Natural killer cell (primary cell): ENCODE measurements around the gene MYH11. TPM values are rescaled to one million over a fixed set of nuclear protein-coding genes. Genes with fewer than 3 reads are reported as not detected.
"Not testable (repeated sequence)": the region's sequence is repeated elsewhere in the genome, so short reads cannot be mapped to it uniquely, and the experiment has no call there.

ENCODE experiments used
- ATAC-seq, 3 donors: fragments of 150-1000 bp in 2 of 3; fragments of 200-7000 bp in 1 of 3; cut with Tn5 transposase; 1 replicate in 1 of 3; 2 replicates in 2 of 3; pipeline ENCODE4 v1.10.0; 2021; ENCODE audit warnings: mild to moderate bottlenecking in 2 of 3, moderate library complexity in 2 of 3
- DNase-seq, 2 donors: peaks; one replicate each; pipeline versions ENCODE4 v3.0.0 to v3.0.0-alpha.2; 2013 to 2021; ENCODE audit warnings: mixed read lengths in 1 of 2
- H3K27ac ChIP-seq: one replicate; pipeline ENCODE4 v1.5.1; 2013; ENCODE audit warnings: mild to moderate bottlenecking, low read length
- H3K27me3 ChIP-seq: one replicate; pipeline ENCODE4 v1.6.1; 2013; ENCODE audit warnings: low read length; ENCODE audit not compliant: control insufficient read depth, insufficient read depth
- H3K36me3 ChIP-seq: one replicate; pipeline ENCODE4 v1.6.1; 2013; ENCODE audit warnings: low read length; ENCODE audit not compliant: control insufficient read depth, insufficient read depth
- H3K4me1 ChIP-seq: one replicate; pipeline ENCODE4 v1.6.1; 2013; ENCODE audit warnings: low read length; ENCODE audit not compliant: control insufficient read depth, insufficient read depth
- H3K4me3 ChIP-seq: one replicate; pipeline ENCODE4 v1.5.1; 2013; ENCODE audit warnings: low read length
- H3K9me3 ChIP-seq: one replicate; pipeline ENCODE4 v1.6.1; 2013; ENCODE audit warnings: low read length; ENCODE audit not compliant: control insufficient read depth, insufficient read depth
- H3K27ac Mint-ChIP-seq, 2 donors: one replicate each; pipeline ENCODE4 v1.8.0; 2022; ENCODE audit warnings: mild to moderate bottlenecking in 2 of 2, mixed read lengths in 2 of 2, moderate library complexity in 1 of 2
- H3K27me3 Mint-ChIP-seq, 2 donors: one replicate each; pipeline ENCODE4 v1.8.0; 2022; ENCODE audit warnings: low read depth in 2 of 2, mixed read lengths in 2 of 2
- H3K36me3 Mint-ChIP-seq: one replicate; pipeline ENCODE4 v1.8.0; 2022; ENCODE audit warnings: mixed read lengths
- H3K4me1 Mint-ChIP-seq, 2 donors: one replicate each; pipeline ENCODE4 v1.8.0; 2022; ENCODE audit warnings: mixed read lengths in 2 of 2
- H3K4me3 Mint-ChIP-seq: one replicate; pipeline ENCODE4 v1.8.0; 2022; ENCODE audit warnings: mild to moderate bottlenecking, moderate library complexity, mixed read lengths
- H3K9me3 Mint-ChIP-seq, 2 donors: one replicate each; pipeline ENCODE4 v1.8.0; 2022; ENCODE audit warnings: mixed read lengths in 2 of 2
- CTCF ChIP-seq: fragments of 200-600 bp; IDR thresholded peaks from one replicate; pipeline ENCODE4 v1.8.0; 2022; ENCODE audit warnings: antibody characterized with exemption
- WGBS: methylation state at CpG from one replicate; pipeline ENCODE4 v1.1.7; 2013; ENCODE audit warnings: missing lambda C conversion rate; ENCODE audit not compliant: insufficient coverage; 5-methylcytosine and 5-hydroxymethylcytosine counted together
- intact Hi-C: fragments of 100-400 bp; cut with micrococcal nuclease; formaldehyde crosslinking; loops from one replicate; pipeline ENCODE4 v1.14.2; 2022
- total RNA-seq, 4 donors: library from RNA; stranded (reverse); fragments of 120-200 nt in 1 of 4; gene quantifications; one replicate each; pipeline versions ENCODE4 v1.2.3 to v1.2.4, GENCODE V29; 2013 to 2022

Gene MYH11
- total RNA-seq, 3 donors from 2014 or later (not counting 1 experiment from before 2014, with no cell fraction given): 0.30 TPM; not detected in 2

- no peak overlapping the region for H3K4me3 ChIP-seq
- intact Hi-C loops: no loop called here
- no peaks in the 10 kb centered on the region for H3K9me3 Mint-ChIP-seq
- H3K36me3 ChIP-seq: peaks cover 55% of the 10 kb centered on the region
- no peaks in the 10 kb centered on the region for H3K27me3 Mint-ChIP-seq
- no peak for TF ChIP-seq CTCF
- no peaks in the 10 kb centered on the region for H3K27me3 ChIP-seq
- no peak overlapping the region for H3K27ac Mint-ChIP-seq
- peaks cover 11 to 28% of the 10 kb centered on the region in 2 donors for H3K4me1 Mint-ChIP-seq
- H3K9me3 ChIP-seq: no peaks in the 10 kb centered on the region
- no peak for DNase-seq
- no peak overlapping the region for H3K4me3 Mint-ChIP-seq
- H3K4me1 ChIP-seq: peaks cover 10% of the 10 kb centered on the region
- WGBS: 88% methylated on average over 6 of the region's 6 CpGs
- no peak overlapping the region for H3K27ac ChIP-seq
- H3K36me3 Mint-ChIP-seq: no peaks in the 10 kb centered on the region
- ATAC-seq: no peak
These were observed 155.5 kb downstream of the MYH11 start for GRCh38 chr16:15701367-15701766.

- H3K4me3 ChIP-seq: no peak overlapping the region
- no peaks in the 10 kb centered on the region for H3K9me3 Mint-ChIP-seq
- no peaks in the 10 kb centered on the region for H3K9me3 ChIP-seq
- no peak for ATAC-seq
- no peaks in the 10 kb centered on the region for H3K27me3 ChIP-seq
- peaks cover 3% of the 10 kb centered on the region for H3K4me1 ChIP-seq
- DNase-seq: no peak
- no peak overlapping the region for H3K27ac Mint-ChIP-seq
- H3K27ac ChIP-seq: no peak overlapping the region
- TF ChIP-seq CTCF: no peak
- H3K27me3 Mint-ChIP-seq: no peaks in the 10 kb centered on the region
- H3K4me3 Mint-ChIP-seq: no peak overlapping the region
- H3K36me3 ChIP-seq: peaks cover 70% of the 10 kb centered on the region
- H3K4me1 Mint-ChIP-seq: peaks cover 11 to 19% of the 10 kb centered on the region in 2 donors
- H3K36me3 Mint-ChIP-seq: no peaks in the 10 kb centered on the region
- intact Hi-C loops: no loop called here
- 98% methylated on average over 12 of the region's 12 CpGs for WGBS
These were observed 157.0 kb downstream of the MYH11 start for GRCh38 chr16:15699819-15700218.

GRCh38 chr16:15694499-15694898, 162.3 kb downstream of the MYH11 start:
- Histone ChIP-seq H3K36me3 (peaks cover 89% of the 10 kb centered on the region), H3K4me1 (no peaks in the 10 kb centered on the region), H3K27me3 (no peaks in the 10 kb centered on the region), H3K9me3 (no peaks in the 10 kb centered on the region), H3K27ac (no peak overlapping the region), H3K4me3 (no peak overlapping the region)
- TF ChIP-seq CTCF: no peak
- intact Hi-C loops: no loop called here
- H3K4me1 Mint-ChIP-seq: no peaks in the 10 kb centered on the region
- H3K27me3 Mint-ChIP-seq: no peaks in the 10 kb centered on the region
- H3K27ac Mint-ChIP-seq: no peak overlapping the region
- DNase-seq (no peak), ATAC-seq (no peak)
- 96% methylated on average over 5 of the region's 5 CpGs for WGBS
- no peaks in the 10 kb centered on the region for H3K9me3 Mint-ChIP-seq
- no peak overlapping the region for H3K4me3 Mint-ChIP-seq
- no peaks in the 10 kb centered on the region for H3K36me3 Mint-ChIP-seq

GRCh38 chr16:15692508-15692907, 164.3 kb downstream of the MYH11 start:
- not testable (repeated sequence) for H3K27ac Mint-ChIP-seq, ATAC-seq
- WGBS: 100% methylated on average over 1 of the region's 1 CpG

More at GRCh38 chr16:15692508-15692907, 164.3 kb downstream of the MYH11 start:
- H3K9me3 Mint-ChIP-seq, H3K4me3 Mint-ChIP-seq, H3K4me3 ChIP-seq, H3K27me3 ChIP-seq, H3K27me3 Mint-ChIP-seq, intact Hi-C loops, H3K4me1 ChIP-seq, H3K9me3 ChIP-seq, H3K36me3 Mint-ChIP-seq, H3K4me1 Mint-ChIP-seq, DNase-seq, H3K27ac ChIP-seq: not testable (repeated sequence)
- H3K36me3 ChIP-seq: peaks cover 90% of the 10 kb centered on the region
